ENCODE data around the gene PERCC1. TPM values are rescaled to one million over a fixed set of nuclear protein-coding genes. Genes with fewer than 3 reads are reported as not detected.

PERCC1 gene
- total RNA-seq, 5 donors from 2014 or later (not counting 1 experiment from before 2014, with no cell fraction given) = 0.36 to 1.6 (median 0.90) TPM

DNA sequence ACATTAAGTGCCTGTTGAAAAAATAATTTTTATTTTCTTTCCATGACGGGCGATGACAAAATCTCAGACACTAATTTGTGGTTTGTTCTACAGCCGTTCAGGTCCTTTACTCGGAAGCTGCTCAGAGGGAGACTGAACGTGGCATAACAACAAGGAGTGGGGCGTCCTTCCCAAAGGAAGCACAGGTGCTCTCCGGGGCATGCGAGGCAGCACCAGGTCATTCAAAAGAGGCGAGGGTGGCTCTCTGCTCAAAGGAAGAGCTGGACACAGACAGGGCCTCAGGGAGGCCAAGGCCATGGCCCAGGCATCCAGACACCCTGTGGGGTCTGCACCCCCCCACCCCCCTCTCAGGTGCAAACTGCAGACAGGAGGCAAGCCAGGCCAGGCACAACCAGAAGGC lies 32.5 kb upstream of the PERCC1 start:
- Mint-ChIP-seq H3K27ac (no peak overlapping the region), H3K9me3 (no peaks in the 10 kb centered on the region), H3K27me3 (no peaks in the 10 kb centered on the region), H3K4me3 (no peak overlapping the region), H3K4me1 (peaks cover 1 to 15% (median 1%) of the 10 kb centered on the region in 3 donors), H3K36me3 (peaks cover 17% of the 10 kb centered on the region)
- Histone ChIP-seq H3K27me3 (replicated peaks in 1 of 2; ENCODE audit: control insufficient read depth in 2 of 2, extremely low read depth in 1 of 2, insufficient read depth in 2 of 2, low read length in 1 of 2) (no peaks in the 10 kb centered on the region), H3K4me1 (ENCODE audit: control insufficient read depth in 1 of 2, extremely low read depth in 1 of 2, insufficient read depth in 2 of 2, low read length in 2 of 2) (no peaks in the 10 kb centered on the region), H3K9me3 (no peaks in the 10 kb centered on the region), H3K36me3 (ENCODE audit: control insufficient read depth in 2 of 2, extremely low read depth in 1 of 2, insufficient read depth in 1 of 2, low read length in 1 of 2) (peaks cover 44 to 66% of the 10 kb centered on the region in 2 donors), H3K4me3 (ENCODE audit: control insufficient read depth in 1 of 2, extremely low read depth in 1 of 2, low read length in 1 of 2) (no peak overlapping the region), H3K27ac (ENCODE audit: low read length) (no peak overlapping the region)
- DNase-seq = no peak
- POLR2A ChIA-PET = no interaction called here
- over 99% methylated on average over 9 of the region's 9 CpGs for WGBS (ENCODE audit: insufficient coverage)
- CTCF ChIA-PET = no interaction called here
- no peak for ATAC-seq (replicated peaks in 1 of 4)

DNA sequence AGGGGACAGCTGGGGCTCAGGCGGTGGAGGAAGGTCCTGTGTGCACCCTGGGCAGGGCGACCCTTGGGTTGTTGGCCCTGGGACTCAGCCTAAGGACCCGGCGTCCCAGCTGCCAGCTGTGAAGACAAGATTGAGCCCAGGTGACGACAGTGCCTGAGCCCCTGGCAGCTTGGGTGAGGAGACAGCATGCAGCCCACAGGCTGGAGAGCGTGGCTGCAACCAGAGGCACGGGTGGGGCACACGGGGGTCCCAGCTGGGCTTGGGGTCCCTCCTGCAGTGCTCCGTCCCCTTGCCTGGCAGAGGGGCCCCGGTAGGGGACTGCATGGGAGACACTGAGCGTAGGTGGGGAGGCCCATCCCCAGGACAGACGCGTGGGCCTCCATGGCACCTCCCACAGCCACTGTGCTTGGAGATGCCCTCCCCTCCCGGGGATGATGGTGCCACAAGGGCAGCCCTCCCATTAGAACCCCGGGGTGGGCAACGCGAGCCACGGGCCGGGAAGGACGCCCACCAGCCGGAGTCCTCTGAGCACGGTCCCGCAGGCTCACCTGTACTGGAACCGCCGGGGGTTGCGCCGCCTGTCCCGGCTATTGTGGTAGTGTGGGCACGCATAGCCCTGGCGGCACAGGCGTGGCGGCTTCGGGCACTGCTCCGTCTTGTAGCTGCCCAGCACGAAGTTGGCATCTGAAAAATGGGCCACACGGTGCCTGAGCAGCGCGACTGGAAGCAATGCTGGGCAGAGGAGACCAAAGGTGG lies 31.9 kb upstream of the PERCC1 start:
- ChIA-PET POLR2A (no interaction called here), CTCF (no interaction called here)
- DNase-seq = no peak
- Mint-ChIP-seq H3K36me3 (peaks cover 19% of the 10 kb centered on the region), H3K4me3 (no peak overlapping the region), H3K27ac (no peak overlapping the region), H3K27me3 (no peaks in the 10 kb centered on the region), H3K4me1 (peaks cover 2 to 16% (median 3%) of the 10 kb centered on the region in 3 donors), H3K9me3 (no peaks in the 10 kb centered on the region)
- no peaks in the 10 kb centered on the region for H3K9me3 ChIP-seq
- no peaks in the 10 kb centered on the region for H3K4me1 ChIP-seq (ENCODE audit: control insufficient read depth in 1 of 2, extremely low read depth in 1 of 2, insufficient read depth in 2 of 2, low read length in 2 of 2)
- no peak for ATAC-seq (replicated peaks in 1 of 4)
- peaks cover 41 to 66% of the 10 kb centered on the region in 2 donors for H3K36me3 ChIP-seq (ENCODE audit: control insufficient read depth in 2 of 2, extremely low read depth in 1 of 2, insufficient read depth in 1 of 2, low read length in 1 of 2)
- H3K4me3 ChIP-seq (ENCODE audit: control insufficient read depth in 1 of 2, extremely low read depth in 1 of 2, low read length in 1 of 2) = no peak overlapping the region
- no peak overlapping the region for H3K27ac ChIP-seq (ENCODE audit: low read length)
- WGBS (ENCODE audit: insufficient coverage) = 95% methylated on average over 38 of the region's 38 CpGs
- H3K27me3 ChIP-seq (replicated peaks in 1 of 2; ENCODE audit: control insufficient read depth in 2 of 2, extremely low read depth in 1 of 2, insufficient read depth in 2 of 2, low read length in 1 of 2) = no peaks in the 10 kb centered on the region

DNA sequence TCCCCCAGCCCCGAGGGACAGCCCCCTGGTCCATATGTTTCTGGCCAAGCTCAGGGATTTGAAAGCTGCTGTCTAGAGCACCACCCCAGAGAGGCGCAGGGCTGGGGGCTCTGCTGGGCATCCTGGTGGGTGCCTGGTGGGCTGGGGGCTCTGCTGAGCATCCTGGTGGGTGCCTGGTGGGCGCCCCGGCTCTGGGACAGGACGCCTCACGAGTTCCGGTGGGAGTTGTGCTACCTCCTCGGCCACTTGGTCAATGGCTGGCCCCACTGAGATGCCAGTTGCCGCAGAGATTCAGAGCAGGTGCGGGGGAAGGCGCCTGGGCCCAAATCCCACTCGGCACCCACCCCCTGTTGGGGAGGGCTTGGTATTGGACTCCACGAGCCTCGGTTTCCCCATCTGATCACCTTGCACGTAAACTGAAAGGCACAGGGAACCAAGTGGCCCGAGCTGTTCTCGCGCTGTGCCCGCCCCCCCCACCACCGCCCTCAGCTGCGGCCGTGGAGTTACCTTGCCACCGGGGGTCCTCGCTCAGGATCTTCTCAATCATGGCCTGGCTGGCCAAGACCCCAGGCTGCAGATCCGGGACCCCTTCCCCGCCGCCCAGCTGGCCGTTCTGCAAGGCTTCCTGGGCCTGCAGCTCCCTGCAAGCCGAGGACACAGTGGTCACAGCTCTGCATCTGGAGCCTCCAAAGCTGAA lies 29.7 kb upstream of the PERCC1 start:
- Mint-ChIP-seq H3K4me3 (no peak overlapping the region), H3K36me3 (peaks cover 19% of the 10 kb centered on the region), H3K27me3 (no peaks in the 10 kb centered on the region), H3K27ac (no peak overlapping the region), H3K4me1 (peaks cover 6 to 26% (median 8%) of the 10 kb centered on the region in 3 donors), H3K9me3 (no peaks in the 10 kb centered on the region)
- CTCF ChIA-PET = no interaction called here
- H3K4me3 ChIP-seq (ENCODE audit: control insufficient read depth in 1 of 2, extremely low read depth in 1 of 2, low read length in 1 of 2) = no peak overlapping the region
- DNase-seq = no peak
- no peak overlapping the region for H3K27ac ChIP-seq (ENCODE audit: low read length)
- peaks cover 32 to 64% of the 10 kb centered on the region in 2 donors for H3K36me3 ChIP-seq (ENCODE audit: control insufficient read depth in 2 of 2, extremely low read depth in 1 of 2, insufficient read depth in 1 of 2, low read length in 1 of 2)
- H3K4me1 ChIP-seq (ENCODE audit: control insufficient read depth in 1 of 2, extremely low read depth in 1 of 2, insufficient read depth in 2 of 2, low read length in 2 of 2) = peaks cover 0 to 2% of the 10 kb centered on the region in 2 experiments
- H3K9me3 ChIP-seq = no peaks in the 10 kb centered on the region
- POLR2A ChIA-PET = interaction anchor here in 1 of 2 donors (0.6 kb wide), 1 partner anchor 177 kb away, joined by 3 read pairs; no protein-coding TSS in a partner anchor
- no peak for ATAC-seq (replicated peaks in 1 of 4)
- H3K27me3 ChIP-seq (replicated peaks in 1 of 2; ENCODE audit: control insufficient read depth in 2 of 2, extremely low read depth in 1 of 2, insufficient read depth in 2 of 2, low read length in 1 of 2) = no peaks in the 10 kb centered on the region
- 95% methylated on average over 26 of the region's 29 CpGs for WGBS (ENCODE audit: insufficient coverage)

DNA sequence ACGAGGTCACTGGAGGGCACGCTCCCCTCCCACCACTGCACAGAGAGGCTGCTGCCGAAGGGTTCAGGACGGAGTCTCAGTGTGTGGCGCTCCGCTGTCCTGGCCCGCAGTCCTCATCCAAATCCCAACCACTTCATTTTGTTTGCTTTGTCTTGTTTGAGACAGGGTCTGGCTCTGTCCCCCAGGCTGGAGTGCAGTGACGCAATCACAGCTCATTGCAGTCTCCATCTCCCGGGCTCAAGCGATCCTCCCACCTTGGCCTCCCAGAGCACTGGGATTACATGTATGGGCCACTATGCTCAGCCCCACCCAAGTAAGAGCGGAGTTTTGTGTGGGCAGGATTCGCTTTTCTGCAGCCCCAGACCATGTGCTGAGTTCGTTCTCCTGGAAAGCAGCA lies 29.1 kb upstream of the PERCC1 start:
- ChIA-PET CTCF (no interaction called here), POLR2A (interaction anchor here in 1 of 2 donors (0.6 kb wide), 1 partner anchor 176 kb away, joined by 3 read pairs; no protein-coding TSS in a partner anchor)
- Histone ChIP-seq H3K27ac (ENCODE audit: low read length) (no peak overlapping the region), H3K9me3 (no peaks in the 10 kb centered on the region), H3K36me3 (ENCODE audit: control insufficient read depth in 2 of 2, extremely low read depth in 1 of 2, insufficient read depth in 1 of 2, low read length in 1 of 2) (peaks cover 28 to 68% of the 10 kb centered on the region in 2 donors), H3K4me3 (ENCODE audit: control insufficient read depth in 1 of 2, extremely low read depth in 1 of 2, low read length in 1 of 2) (no peak overlapping the region), H3K27me3 (replicated peaks in 1 of 2; ENCODE audit: control insufficient read depth in 2 of 2, extremely low read depth in 1 of 2, insufficient read depth in 2 of 2, low read length in 1 of 2) (no peaks in the 10 kb centered on the region), H3K4me1 (ENCODE audit: control insufficient read depth in 1 of 2, extremely low read depth in 1 of 2, insufficient read depth in 2 of 2, low read length in 2 of 2) (peaks cover 0 to 2% of the 10 kb centered on the region in 2 experiments)
- Mint-ChIP-seq H3K27ac (no peak overlapping the region), H3K36me3 (peaks cover 19% of the 10 kb centered on the region), H3K9me3 (no peaks in the 10 kb centered on the region), H3K27me3 (no peaks in the 10 kb centered on the region), H3K4me3 (no peak overlapping the region), H3K4me1 (peaks cover 7 to 27% (median 9%) of the 10 kb centered on the region in 3 donors)
- WGBS (ENCODE audit: insufficient coverage) = 96% methylated on average over 8 of the region's 13 CpGs
- ATAC-seq (replicated peaks in 1 of 4) (no peak), DNase-seq (no peak)

DNA sequence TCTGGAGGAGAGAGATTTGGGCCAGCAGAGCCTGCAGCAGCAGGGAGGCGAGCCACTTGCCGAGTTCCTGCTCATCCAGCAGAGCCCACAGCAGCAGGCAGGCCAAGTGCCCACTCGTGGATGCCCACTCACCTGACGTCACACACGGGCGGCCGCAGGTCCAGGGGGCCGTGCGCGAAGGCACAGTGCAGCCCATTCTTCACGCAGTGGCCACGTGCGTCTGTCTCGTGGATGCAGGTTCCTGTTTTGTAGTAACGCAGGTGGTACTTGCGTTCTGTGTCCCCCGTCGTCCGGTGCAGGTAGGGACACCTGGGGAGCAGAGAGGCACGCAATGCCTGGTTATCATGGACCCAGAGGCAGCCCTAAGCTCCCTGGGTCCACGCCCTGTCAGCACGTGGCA lies 27.8 kb upstream of the PERCC1 start:
- Histone ChIP-seq H3K4me1 (ENCODE audit: control insufficient read depth in 1 of 2, extremely low read depth in 1 of 2, insufficient read depth in 2 of 2, low read length in 2 of 2) (peaks cover 0 to 13% of the 10 kb centered on the region in 2 experiments), H3K4me3 (ENCODE audit: control insufficient read depth in 1 of 2, extremely low read depth in 1 of 2, low read length in 1 of 2) (no peak overlapping the region), H3K36me3 (ENCODE audit: control insufficient read depth in 2 of 2, extremely low read depth in 1 of 2, insufficient read depth in 1 of 2, low read length in 1 of 2) (peaks cover 28 to 66% of the 10 kb centered on the region in 2 donors), H3K9me3 (no peaks in the 10 kb centered on the region), H3K27me3 (replicated peaks in 1 of 2; ENCODE audit: control insufficient read depth in 2 of 2, extremely low read depth in 1 of 2, insufficient read depth in 2 of 2, low read length in 1 of 2) (no peaks in the 10 kb centered on the region), H3K27ac (ENCODE audit: low read length) (no peak overlapping the region)
- ATAC-seq (replicated peaks in 1 of 4) = no peak
- no peaks in the 10 kb centered on the region for H3K9me3 Mint-ChIP-seq
- CTCF ChIA-PET = no interaction called here
- H3K27me3 Mint-ChIP-seq = no peaks in the 10 kb centered on the region
- H3K4me3 Mint-ChIP-seq = no peak overlapping the region
- H3K27ac Mint-ChIP-seq = no peak overlapping the region
- no peak for DNase-seq
- peaks cover 19% of the 10 kb centered on the region for H3K36me3 Mint-ChIP-seq
- whole genome bisulfite sequencing (ENCODE audit: insufficient coverage) = 94% methylated on average over 22 of the region's 22 CpGs
- peaks cover 14 to 33% (median 16%) of the 10 kb centered on the region in 3 donors for H3K4me1 Mint-ChIP-seq
- POLR2A ChIA-PET = no interaction called here

DNA sequence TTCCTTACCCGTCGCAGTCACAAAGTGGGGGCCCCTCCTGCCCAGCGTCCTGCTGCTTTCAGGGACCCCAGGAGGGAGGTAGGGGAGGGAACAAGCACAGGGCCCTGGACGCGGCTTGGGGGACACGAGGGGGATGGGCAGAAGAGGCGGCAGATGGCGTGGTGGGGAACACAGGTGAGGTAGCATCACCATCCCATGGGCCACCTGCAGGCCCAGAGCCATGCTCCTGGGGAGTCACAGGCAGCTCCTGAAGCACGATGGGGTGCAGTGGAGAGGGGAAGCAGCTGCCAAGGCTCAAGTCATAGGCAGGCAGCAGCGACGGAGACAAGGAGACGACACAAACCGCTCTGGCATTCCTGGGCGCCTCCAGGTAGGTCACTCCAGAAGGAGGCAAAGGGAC lies 27.1 kb upstream of the PERCC1 start:
- POLR2A ChIA-PET = no interaction called here
- no peak overlapping the region for H3K27ac Mint-ChIP-seq
- H3K4me3 Mint-ChIP-seq = no peak overlapping the region
- H3K9me3 Mint-ChIP-seq = no peaks in the 10 kb centered on the region
- peaks cover 18 to 28% (median 20%) of the 10 kb centered on the region in 3 donors for H3K4me1 Mint-ChIP-seq
- H3K36me3 Mint-ChIP-seq = peaks cover 14% of the 10 kb centered on the region
- WGBS (ENCODE audit: insufficient coverage) = 93% methylated on average over 11 of the region's 14 CpGs
- no peak overlapping the region for H3K27ac ChIP-seq (ENCODE audit: low read length)
- no peaks in the 10 kb centered on the region for H3K27me3 ChIP-seq (replicated peaks in 1 of 2; ENCODE audit: control insufficient read depth in 2 of 2, extremely low read depth in 1 of 2, insufficient read depth in 2 of 2, low read length in 1 of 2)
- peaks cover 0 to 20% of the 10 kb centered on the region in 2 experiments for H3K4me1 ChIP-seq (ENCODE audit: control insufficient read depth in 1 of 2, extremely low read depth in 1 of 2, insufficient read depth in 2 of 2, low read length in 2 of 2)
- CTCF ChIA-PET = no interaction called here
- no peak overlapping the region for H3K4me3 ChIP-seq (ENCODE audit: control insufficient read depth in 1 of 2, extremely low read depth in 1 of 2, low read length in 1 of 2)
- no peaks in the 10 kb centered on the region for H3K9me3 ChIP-seq
- no peak for DNase-seq
- no peaks in the 10 kb centered on the region for H3K27me3 Mint-ChIP-seq
- peaks cover 21 to 59% of the 10 kb centered on the region in 2 donors for H3K36me3 ChIP-seq (ENCODE audit: control insufficient read depth in 2 of 2, extremely low read depth in 1 of 2, insufficient read depth in 1 of 2, low read length in 1 of 2)
- no peak for ATAC-seq (replicated peaks in 1 of 4)

Measured in T-cell (primary cell).